GM12874 (cell line): ENCODE results near the gene HABP4.

Source experiments
- CTCF ChIP-seq: IDR thresholded peaks from 2 replicates; pipeline ENCODE4 v1.5.1; 2011; ENCODE audit warnings: low read depth, mild to moderate bottlenecking, control low read depth, low read length, moderate library complexity; ENCODE audit not compliant: insufficient read depth

Gene HABP4

DNA sequence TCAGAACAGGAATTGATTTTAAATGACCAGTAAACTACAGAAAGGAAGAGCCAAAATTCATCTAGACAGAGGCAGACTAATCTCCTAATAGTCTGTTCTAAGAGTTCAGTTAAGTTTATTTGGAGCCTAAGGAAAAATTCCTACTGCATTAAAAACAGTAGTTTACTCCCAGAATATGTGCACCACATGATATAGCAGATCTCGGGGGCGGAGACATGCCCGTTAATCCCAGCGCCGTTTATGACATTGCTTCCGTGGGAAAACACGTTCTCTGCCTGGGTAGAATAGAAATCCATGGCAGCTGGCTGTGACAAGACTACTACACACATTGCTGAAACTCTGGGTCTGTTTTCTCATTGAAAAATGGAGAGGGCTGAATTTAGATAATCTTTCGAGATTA is 11.4 kb downstream of the HABP4 start:
- no peak for TF ChIP-seq CTCF

DNA sequence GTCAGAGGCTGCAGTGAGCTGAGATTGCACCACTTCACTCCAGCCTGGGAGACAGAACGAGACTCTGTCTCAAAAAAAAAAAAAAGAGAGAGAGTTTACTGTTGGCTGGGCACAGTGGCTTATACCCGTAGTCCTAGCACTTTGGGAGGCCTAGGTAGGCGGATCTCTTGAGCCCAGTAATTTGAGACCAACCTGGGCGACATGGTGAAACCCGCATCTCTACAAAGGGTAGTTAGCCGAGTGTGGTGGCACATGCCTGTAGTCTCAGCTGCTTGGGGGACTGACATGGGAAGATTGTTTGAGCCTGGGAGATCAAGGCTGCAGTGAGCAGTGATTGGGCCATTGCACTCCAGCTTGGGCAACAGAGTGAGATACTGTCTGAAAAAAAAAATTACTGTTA is 12.6 kb downstream of the HABP4 start:
- no peak for TF ChIP-seq CTCF

GRCh38 chr9:96464426-96464825 is 14.5 kb downstream of the HABP4 start:
- no peak for TF ChIP-seq CTCF

DNA sequence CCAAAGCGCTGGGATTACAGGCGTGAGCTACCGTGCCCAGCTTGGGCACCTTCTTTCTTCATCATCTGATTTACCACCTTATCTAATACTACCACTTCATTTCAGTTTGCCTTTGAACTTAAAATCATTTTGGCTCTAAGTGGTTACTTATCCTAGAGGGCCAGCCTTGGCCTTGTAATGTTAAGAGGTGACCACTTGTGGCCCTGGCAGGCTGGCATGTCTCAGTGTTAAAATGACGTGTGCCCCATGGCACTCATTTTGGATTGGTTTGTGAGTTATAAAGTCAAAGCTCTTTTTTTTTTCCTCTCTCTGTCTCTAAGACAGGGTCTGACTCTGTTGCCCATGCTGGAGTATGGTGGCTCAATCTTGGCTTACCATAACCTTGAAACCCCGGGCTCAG is 17.8 kb downstream of the HABP4 start:
- TF ChIP-seq CTCF: no peak

DNA sequence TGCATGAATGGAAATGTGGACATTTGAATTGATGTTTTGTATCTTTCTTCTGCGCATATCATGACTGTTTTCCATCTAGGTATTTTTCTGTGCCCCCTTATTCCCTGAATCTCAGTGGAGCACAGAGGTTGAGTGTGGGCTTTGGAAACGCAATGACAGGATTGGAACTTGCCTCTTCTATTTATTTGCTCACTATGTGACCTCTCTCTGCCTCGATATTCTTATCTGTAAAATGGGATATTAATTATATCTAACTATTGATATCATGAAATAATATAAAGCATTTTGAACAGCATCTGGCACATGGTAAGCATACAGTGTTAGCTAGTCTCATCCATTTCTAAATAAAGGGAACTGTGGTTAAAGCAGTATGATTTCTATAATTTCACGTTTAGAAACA is 26.0 kb downstream of the HABP4 start:
- no peak for TF ChIP-seq CTCF

DNA sequence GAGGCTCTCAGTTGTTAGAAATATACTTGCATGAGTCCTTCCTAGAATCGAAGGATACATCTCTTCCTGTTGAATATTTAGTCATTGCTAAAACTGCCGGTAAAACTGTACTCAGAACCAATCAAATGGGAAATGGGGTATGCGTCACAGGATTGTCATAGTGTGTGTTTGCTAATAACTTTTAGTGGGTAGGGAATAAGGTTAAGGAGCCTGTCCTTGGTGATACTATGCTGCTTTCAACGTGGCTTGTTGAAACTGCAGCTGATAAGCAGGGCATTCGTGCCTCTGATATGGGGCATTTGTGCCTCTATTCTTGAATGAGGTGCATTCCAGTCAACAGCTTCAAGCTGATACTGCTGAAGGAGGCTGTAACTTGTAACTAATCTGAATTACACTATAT is 26.6 kb downstream of the HABP4 start:
- no peak for TF ChIP-seq CTCF

DNA sequence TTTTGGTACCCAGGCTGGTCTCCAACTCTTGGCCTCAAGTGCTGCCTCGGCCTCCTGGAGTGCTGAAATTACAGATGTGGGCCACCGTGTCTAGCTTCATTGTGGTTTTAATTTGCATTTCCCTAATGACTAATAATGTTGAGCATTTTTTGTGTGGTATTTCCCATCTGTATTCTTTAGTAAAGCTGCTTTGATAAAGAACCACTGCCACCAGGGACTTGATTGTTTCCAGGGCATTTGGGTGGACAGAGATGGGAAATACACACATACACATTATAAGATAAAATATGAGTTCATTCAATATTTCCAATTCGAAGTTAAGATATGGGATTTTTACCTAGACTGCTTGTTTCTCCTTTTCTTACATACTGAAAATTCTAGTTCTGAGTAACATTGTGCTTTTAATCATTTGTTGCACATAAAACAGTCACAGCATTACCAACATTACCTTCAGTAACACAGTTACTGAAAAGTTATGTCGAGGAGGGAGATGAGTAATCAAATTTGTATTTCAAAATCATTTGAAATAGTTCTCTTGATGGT is 28.9 kb downstream of the HABP4 start:
- no peak for TF ChIP-seq CTCF

GRCh38 chr9:96480736-96481135 is 30.8 kb downstream of the HABP4 start:
- no peak for TF ChIP-seq CTCF
